Measurements from ENCODE around the gene NINJ1. TPM values are rescaled to one million over a fixed set of nuclear protein-coding genes. Genes with fewer than 3 reads are reported as not detected.

Gene NINJ1
- total and polyA plus RNA-seq, 2 of the 4 experiments (the other 2 are of a cell fraction): 21.9 to 38.8 TPM

- Histone ChIP-seq H3K14ac (replicated peaks; ENCODE audit: low read depth, low read length) (no peak overlapping the region), H3K79me1 (ENCODE audit: low read depth in 1 of 2, low read length in 2 of 2) (no peaks in the 10 kb centered on the region), H3K4me1 (ENCODE audit: control insufficient read depth, insufficient read depth, low read length) (peaks cover 2% of the 10 kb centered on the region), H3K23ac (ENCODE audit: low read depth, low read length) (no peak overlapping the region), H2BK5ac (ENCODE audit: low read depth, low read length, poor library complexity, severe bottlenecking) (no peak overlapping the region), H3K4ac (ENCODE audit: low read depth, low read length) (no peak overlapping the region), H3K9ac (ENCODE audit: low read depth, low read length) (no peak overlapping the region), H2AK9ac (replicated peaks; ENCODE audit: low read depth, low read length, poor library complexity) (no peak overlapping the region), H3K4me2 (ENCODE audit: low read depth, low read length) (no peak overlapping the region), H4K20me1 (ENCODE audit: insufficient read depth, low read length) (no peaks in the 10 kb centered on the region), H3K4me3 (ENCODE audit: insufficient read depth, low read depth, low read length) (no peak overlapping the region), H2AFZ (replicated peaks; ENCODE audit: low read length, poor library complexity) (no peak overlapping the region), H3K18ac (ENCODE audit: low read depth, low read length) (no peak overlapping the region), H3K27ac (ENCODE audit: insufficient read depth, low read length) (no peak overlapping the region), H3K9me3 (ENCODE audit: control insufficient read depth, insufficient read depth, low read length) (peaks cover 19% of the 10 kb centered on the region), H4K91ac (ENCODE audit: insufficient read depth, low read depth, low read length) (no peak overlapping the region), H4K8ac (ENCODE audit: low read depth in 2 of 2, low read length in 2 of 2) (no peak overlapping the region), H3K56ac (ENCODE audit: extremely low read depth, insufficient read depth, low read length) (no peak overlapping the region), H2BK120ac (ENCODE audit: low read depth, low read length) (no peak overlapping the region), H3K27me3 (ENCODE audit: control insufficient read depth, insufficient read depth, low read length) (no peaks in the 10 kb centered on the region; the same call in 1 of the 2 replicates), H3K9me1 (ENCODE audit: insufficient read depth, low read length) (no peaks in the 10 kb centered on the region), H2BK15ac (ENCODE audit: low read depth, low read length) (no peak overlapping the region), H2AK5ac (ENCODE audit: low read depth, low read length) (no peak overlapping the region), H4K5ac (ENCODE audit: low read depth, low read length) (no peak overlapping the region), H3K36me3 (ENCODE audit: control insufficient read depth, insufficient read depth, low read length) (no peaks in the 10 kb centered on the region), H2BK20ac (ENCODE audit: low read depth, low read length) (no peak overlapping the region)
- in situ Hi-C loops (cut with MboI; ENCODE audit: low sequenced_read_pairs) (no loop called here), intact Hi-C loops (cut with micrococcal nuclease) (no loop called here), dilution Hi-C loops (cut with HindIII; ENCODE audit: low sequenced_read_pairs, unreplicated experiment) (no loop called here)
- BruUV-seq (replicated peaks): no TSS peak
- TF ChIP-seq NFE2L2 (IDR thresholded peaks at IDR 0.05; ENCODE audit: low read depth, low read length) (no peak), USF2 (IDR thresholded peaks at IDR 0.05; ENCODE audit: low read depth, low read length) (no peak)
- no peak for DNase-seq
- CTCF ChIA-PET: no interaction called here
- ATAC-seq (ENCODE audit: low read depth): no peak
- 83% methylated on average over 3 of the region's 8 CpGs; no CpG with 5 or more reads in 1 of the 2 experiments for WGBS, 2 experiments (ENCODE audit: extremely low coverage in 2 of 2, insufficient read length in 1 of 2)
- POLR2A ChIA-PET (ENCODE audit: unreplicated experiment): no interaction called here
Measured at GRCh38 chr9:93086447-93087224, 47.4 kb downstream of the NINJ1 start.
